NAMALWA (cell line): ENCODE results near the gene NDUFA8.

ENCODE experiments used
- DNase-seq: peaks from one replicate; pipeline ENCODE4 v3.0.0-alpha.2; 2015; ENCODE audit warnings: low spot score

Gene NDUFA8

GRCh38 chr9:122184551-122184950, 25.0 kb upstream of the NDUFA8 start:
- no peak for DNase-seq

GRCh38 chr9:122183501-122183900, 23.9 kb upstream of the NDUFA8 start:
- DNase-seq: no peak

DNA sequence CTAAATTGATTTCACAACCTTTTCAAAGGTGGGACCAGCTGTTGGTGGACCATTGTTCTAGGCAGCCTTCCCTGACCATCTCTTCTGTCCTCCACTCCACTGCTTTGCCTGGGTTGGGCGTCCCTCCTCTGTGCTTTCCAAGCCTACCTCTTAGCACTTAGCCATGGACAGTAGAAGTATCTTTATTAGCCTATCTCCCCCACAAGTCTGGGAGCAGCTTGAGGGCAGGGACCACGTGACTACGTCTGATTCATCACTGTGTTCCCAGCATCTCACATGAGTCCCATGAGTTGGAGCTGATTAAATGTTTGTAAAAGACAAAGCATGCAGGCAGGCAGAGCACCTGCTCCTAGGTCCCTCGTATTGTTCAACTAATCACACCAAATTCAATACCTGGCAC, 21.1 kb upstream of the NDUFA8 start:
- no peak for DNase-seq

DNA sequence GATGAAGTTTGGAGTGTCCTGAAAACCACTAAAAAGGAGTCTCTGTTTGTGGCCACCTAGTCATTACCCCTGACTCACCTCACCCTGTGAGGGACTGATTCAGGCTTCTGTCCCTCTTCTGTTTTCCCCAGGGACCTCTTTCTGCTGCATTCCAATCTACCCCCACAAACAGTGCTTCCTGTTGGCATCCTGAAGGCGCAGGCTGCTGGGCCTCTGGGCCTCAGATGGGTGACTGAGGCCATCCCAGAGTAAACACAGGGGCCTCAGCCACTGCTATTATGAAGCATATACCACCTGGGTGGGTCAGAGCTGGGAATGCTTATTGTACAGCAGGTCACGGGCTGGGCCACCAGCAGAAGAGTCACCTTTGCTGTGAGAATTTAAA, 20.1 kb upstream of the NDUFA8 start:
- DNase-seq: no peak

DNA sequence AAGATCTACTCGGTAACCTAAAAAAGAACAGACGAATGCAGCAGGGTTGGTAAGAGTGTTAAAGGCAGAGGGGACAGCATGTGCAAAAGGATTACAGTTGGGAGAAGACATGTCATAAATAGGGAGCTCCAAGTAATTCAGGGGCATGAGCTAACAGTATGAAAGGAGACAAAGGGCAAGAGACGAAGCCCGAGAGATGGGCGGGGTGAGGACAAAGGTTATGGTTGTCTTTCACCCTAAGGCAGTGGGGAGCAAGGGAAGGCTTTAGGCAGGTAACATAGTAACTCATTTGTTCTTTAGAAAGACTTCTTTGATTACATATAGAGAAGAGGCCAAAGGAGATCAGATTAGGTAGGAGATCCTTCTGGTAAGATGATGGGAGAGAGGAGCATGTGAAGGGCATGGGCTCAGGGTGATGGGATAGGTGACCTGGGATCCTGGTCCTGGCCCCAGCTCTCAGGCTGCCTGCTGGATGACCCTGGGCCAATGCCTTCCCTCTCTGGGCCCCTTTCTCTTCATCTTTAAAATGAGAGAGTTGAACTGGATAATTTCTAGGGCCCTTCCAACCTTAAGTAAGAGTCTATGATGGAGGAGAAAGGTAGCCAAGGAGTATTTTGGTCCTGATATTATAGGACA, 19.6 kb upstream of the NDUFA8 start:
- DNase-seq: no peak

DNA sequence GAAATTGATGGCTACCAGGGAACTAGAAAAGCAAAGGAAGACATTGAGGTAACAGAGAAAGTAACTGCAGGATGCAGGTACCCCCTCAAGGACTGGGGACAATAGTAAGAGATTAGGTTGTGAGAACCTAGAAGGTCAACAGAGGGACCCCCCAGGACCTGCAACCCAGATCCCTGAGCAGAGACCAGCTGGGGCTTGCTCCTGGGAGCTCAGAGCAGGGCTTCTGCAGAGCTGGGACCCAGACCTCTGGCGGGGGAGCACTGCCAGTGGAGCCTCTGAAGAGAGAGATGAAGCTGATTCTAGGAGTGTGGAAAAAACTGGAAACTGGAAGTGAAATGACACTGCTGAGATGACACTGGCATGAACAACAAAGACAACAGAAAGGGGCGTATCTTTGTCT, 17.3 kb upstream of the NDUFA8 start:
- DNase-seq: no peak

DNA sequence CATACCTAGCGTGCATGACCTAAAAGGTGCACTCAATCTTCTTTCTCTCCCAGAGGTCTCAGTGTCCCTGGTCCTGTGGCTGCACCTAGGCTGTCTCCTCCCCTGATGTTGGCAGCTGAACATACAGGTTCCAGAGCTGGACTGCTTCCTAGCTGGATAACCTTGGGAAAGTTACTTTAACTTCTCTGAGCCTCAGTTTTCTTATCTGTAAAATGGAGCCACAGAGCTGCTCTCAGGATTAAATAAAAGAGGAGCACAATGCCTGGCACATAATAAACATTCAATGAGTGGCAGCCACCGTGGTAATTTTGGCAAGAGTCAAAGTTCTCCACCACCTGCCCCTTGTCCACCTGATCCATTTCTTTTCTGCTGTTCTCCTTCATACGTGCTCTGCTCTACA, 14.1 kb upstream of the NDUFA8 start:
- DNase-seq: no peak

DNA sequence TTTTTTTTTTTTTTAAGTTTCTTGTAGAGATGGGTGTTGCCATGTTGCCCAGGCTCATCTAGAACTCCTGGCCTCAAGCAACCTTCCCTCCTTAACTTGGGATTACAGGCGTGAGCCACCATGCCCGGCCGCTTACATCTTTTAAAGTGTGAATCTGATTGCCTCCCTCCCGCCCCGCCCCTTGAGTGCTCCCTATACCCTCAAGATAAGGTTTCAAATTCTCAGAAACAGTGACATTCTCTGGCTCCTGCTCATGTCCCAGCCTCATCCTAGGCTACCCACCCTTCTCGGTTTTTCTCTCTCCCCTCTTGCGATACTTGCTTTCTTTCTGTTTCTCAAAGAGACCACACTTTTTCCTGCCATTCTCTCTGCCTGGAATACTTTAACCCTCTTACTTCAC, 12.6 kb upstream of the NDUFA8 start:
- no peak for DNase-seq

- no peak for DNase-seq
These were observed 8.8 kb upstream of the NDUFA8 start for GRCh38 chr9:122168356-122168755.

DNA sequence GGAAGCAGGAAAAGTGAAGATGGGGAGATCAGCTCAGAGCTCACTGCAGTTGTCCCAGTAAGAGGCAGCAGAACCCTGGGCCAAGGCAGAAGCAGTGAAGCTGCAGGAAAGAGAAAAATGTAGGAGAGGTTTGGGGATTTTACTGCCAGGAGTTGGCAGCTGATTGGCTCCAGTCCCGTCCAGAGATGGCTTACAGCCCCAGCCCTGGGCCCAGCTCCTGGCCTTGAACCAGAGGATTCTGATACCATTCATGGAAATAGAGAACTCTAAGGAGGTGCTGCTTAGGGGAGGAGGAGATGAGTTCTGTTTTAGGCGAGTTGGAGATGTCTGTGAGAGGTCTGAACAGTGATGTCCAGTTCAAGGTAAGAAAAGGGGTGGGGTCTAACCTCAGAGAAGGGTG, 4.7 kb upstream of the NDUFA8 start:
- DNase-seq: no peak

- no peak for DNase-seq
These were observed 2.8 kb upstream of the NDUFA8 start for GRCh38 chr9:122162415-122162814.

- no peak for DNase-seq
These were observed 307 bp upstream of the NDUFA8 start for GRCh38 chr9:122159925-122160246.

GRCh38 chr9:122158202-122158601, 1.4 kb downstream of the NDUFA8 start:
- DNase-seq: peak; percentile 78

GRCh38 chr9:122155796-122156195, 3.8 kb downstream of the NDUFA8 start:
- no peak for DNase-seq

GRCh38 chr9:122151267-122151828, 8.2 kb downstream of the NDUFA8 start:
- DNase-seq: peak; percentile 37

DNA sequence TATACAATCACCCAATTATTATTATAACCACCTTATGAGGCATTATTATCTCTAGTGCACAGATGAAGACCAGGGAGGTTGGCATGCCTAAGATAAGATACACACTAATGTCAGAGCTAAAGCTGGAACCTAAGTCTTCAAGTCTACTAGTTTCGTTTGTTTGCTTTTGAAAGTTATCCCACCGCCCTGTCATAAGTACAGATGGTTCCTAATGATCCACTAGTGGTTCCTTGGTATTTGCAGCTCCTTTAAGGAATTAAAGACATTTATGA, 14.1 kb downstream of the NDUFA8 start:
- DNase-seq: no peak

DNA sequence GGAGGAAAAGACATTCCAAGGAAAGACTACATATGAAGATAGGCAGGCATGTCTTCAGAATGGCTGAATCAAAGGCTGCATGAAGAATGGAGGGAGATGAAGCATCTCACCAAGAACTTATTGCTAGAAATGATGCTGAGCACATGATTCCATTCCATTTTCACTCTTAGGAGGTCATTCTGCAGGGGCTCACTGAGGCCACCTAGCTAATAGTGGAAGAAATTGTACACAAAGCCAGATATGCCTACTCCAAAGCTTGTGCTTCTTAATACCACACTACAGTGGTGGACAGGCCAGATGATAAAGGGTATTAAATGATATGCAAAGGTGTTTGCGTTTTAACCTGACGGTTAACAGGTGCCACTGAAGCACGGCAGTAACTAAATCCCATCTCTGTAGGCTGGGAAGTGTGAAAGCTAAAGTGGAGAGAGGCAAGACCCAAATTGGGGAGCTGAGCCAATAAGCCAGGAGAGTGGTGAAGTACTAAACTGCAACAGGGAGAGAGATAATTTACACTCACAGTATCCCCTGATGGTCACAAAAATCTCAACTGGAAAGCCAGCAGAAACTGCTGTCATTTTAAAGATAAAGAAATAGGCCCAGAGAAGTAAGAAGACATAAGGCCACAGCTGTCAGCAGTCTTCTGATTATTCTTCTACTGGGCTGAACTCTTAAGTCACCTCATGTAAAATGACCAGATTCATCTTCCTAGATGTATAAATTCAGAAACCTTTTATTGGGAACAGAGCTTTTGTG, 14.6 kb downstream of the NDUFA8 start:
- peak; percentile 38 for DNase-seq

GRCh38 chr9:122143876-122144405, 15.6 kb downstream of the NDUFA8 start:
- DNase-seq: no peak

- no peak for DNase-seq
These were observed 16.3 kb downstream of the NDUFA8 start for GRCh38 chr9:122143296-122143695.

GRCh38 chr9:122141671-122142070, 17.9 kb downstream of the NDUFA8 start:
- DNase-seq: no peak

DNA sequence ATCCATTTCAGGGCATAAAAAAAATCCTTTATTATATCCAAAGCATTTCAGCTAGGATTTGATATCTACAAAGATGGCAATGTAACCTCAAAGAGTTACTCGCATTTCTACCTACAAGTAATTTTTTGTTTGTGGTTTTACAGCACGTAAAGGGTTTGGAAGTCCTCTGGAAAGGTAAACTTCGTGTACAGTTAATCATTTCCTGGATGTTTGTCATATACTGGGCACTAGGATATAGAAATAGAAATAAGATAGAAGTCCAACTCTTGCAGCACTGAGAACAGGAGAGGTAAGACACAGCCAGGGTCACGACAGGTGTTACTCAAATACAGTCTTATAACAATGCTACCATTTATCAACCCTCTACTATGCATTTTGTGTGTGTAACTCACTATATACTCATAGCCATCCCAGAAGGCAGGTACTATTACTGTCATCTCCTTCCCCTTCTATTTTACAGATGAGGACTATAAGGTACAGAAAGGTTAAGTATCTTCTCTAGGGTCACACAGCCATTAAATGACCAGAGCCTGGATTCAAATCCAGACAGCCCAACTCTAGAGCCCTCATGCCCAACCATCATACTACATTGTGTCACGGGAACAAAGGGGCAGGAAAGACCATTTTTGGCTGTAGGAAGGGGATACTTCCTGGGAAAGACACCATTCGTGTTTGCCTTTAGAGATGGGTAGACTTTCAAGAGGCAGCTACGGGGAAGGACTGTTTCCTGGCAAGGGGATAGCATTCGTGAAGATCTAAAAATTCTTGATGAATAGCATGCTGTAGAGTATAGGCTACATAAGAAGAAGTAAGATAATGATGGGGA, 19.0 kb downstream of the NDUFA8 start:
- no peak for DNase-seq

DNA sequence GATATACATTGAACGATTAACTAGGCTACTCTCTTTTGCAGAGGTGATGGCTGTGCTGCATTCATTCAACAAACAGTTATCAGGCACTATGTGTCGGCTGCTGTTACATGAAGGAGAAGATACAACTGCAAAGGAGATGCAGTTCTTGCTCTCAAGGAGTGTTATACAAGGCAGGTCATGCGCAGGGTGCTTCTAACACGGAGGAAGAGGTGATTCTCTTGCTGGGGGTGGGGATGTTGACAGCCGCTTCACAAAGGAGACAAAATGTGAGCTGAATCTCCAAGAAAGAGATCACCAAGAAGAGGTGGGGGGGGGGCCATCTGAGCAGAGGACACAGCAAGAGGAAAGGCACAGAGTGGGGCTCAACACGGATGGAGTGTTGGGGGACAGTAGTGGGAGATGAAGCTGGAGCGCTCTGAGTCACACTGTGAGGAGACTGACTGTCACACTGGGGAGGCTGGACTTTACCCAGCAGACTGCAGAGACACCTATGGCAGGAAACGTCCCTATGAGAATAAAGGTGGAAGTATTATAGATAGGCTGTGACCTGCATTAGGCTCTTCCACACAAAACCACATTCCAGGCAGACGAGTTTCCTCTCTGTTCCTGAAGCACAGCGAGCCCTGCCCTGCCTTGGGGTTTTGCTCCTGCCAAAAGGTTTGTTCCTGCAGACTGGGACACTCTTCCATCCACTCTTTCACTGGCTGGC, 20.9 kb downstream of the NDUFA8 start:
- no peak for DNase-seq
